OCI-LY7 (cell line): ENCODE measurements around the gene WWOX.

Experiments used
- CTCF ChIP-seq: fragments of 200-600 bp; sonication (generic); conservative IDR thresholded peaks from 2 replicates; pipeline ENCODE4 v1.5.1; 2014; ENCODE audit warnings: mild to moderate bottlenecking, antibody characterized with exemption, low read length, moderate library complexity, mixed read lengths
- EZH2phosphoT487 ChIP-seq: fragments of 200-600 bp; sonication (generic); IDR thresholded peaks from 2 replicates; pipeline ENCODE4 v1.6.1; 2018; ENCODE audit warnings: low read depth, borderline replicate concordance, mild to moderate bottlenecking, mixed run types, antibody characterized with exemption, low read length, moderate library complexity, mixed read lengths

GRCh38 chr16:79005096-79005495, 905.6 kb downstream of the WWOX start:
- TF ChIP-seq CTCF, result no peak
- TF ChIP-seq EZH2phosphoT487, result no peak
